ENCODE results near the gene MAP7.

Gene MAP7

GRCh38 chr6:136526196-136526930 is 23.9 kb downstream of the MAP7 start:
- peak in 1 of 2 donors; percentile 30 for DNase-seq
- H3K9me3 Mint-ChIP-seq: no peaks in the 10 kb centered on the region
- peak; percentile 93 for ATAC-seq
- peak overlapping the region in 1 of 2 donors; percentile 59 for H3K27ac Mint-ChIP-seq
- H3K4me3 Mint-ChIP-seq: peak overlapping the region; percentile 14 to 77
- H3K4me1 Mint-ChIP-seq: peaks cover 23% of the 10 kb centered on the region
- H3K27me3 Mint-ChIP-seq: peaks cover 17% of the 10 kb centered on the region

DNA sequence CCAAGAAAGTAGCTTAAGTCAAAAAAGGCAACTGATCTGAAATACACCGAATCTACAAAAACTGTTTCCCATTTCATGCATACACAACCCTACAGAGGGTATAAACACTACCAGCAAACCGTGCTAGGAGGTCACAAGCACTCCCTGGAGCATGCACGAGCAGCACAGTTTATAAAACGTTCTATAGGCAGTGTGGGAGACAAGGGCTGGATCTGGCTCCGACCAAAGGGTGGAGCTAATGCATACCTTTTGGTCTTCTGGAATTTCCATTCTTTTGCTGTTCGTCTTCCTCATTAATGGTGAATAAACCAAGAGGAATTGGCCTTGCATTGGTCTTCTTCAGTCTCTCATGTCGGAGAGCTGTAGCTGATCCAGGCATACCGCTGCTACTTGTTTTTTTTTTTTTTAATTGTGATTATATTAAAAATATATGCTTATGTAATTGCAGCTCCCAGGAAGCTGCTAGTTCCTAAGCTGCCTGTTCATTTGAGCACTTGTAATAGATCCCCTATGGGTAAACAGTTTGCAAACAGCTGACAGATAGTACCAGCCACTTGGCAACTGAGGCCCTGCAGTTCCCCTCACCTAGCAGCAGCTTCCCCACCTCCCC is 24.5 kb downstream of the MAP7 start:
- Mint-ChIP-seq H3K27me3 (peaks cover 10% of the 10 kb centered on the region), H3K9me3 (no peaks in the 10 kb centered on the region), H3K27ac (no peak overlapping the region), H3K4me3 (peak overlapping the region in 1 of 2 donors; percentile 77), H3K4me1 (peaks cover 23% of the 10 kb centered on the region)
- no peak for ATAC-seq
- DNase-seq: no peak

DNA sequence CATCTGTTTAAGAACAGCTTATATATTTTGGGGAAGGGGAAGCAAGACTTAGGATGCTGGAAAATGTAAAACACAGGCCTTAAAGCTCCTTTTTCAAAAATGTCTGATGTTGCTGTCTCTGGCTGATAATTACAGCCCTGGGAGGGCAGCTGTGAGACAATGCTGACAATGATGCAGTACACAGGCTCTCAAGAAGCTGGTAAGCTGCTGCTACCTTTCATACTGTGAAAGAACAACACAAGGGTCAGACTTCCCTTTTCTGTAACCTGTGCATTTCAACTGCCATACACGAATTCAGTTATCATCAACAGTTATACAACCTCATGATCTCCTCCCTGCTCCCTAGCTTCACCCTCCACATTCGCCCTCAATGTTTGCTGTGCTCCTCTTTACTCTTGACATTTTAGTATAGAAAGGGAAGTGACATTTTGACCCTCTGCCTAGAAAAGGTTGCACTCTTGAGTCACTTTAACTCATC is 25.2 kb downstream of the MAP7 start:
- no peak for DNase-seq
- H3K4me1 Mint-ChIP-seq: peaks cover 23% of the 10 kb centered on the region
- no peak overlapping the region for H3K4me3 Mint-ChIP-seq
- peak; percentile 36 for ATAC-seq
- no peaks in the 10 kb centered on the region for H3K9me3 Mint-ChIP-seq
- no peak overlapping the region for H3K27ac Mint-ChIP-seq
- H3K27me3 Mint-ChIP-seq: peaks cover 10% of the 10 kb centered on the region

GRCh38 chr6:136524339-136524935 is 25.8 kb downstream of the MAP7 start:
- no peaks in the 10 kb centered on the region for H3K9me3 Mint-ChIP-seq
- no peak overlapping the region for H3K4me3 Mint-ChIP-seq
- DNase-seq (no peak), ATAC-seq (no peak)
- no peak overlapping the region for H3K27ac Mint-ChIP-seq
- H3K27me3 Mint-ChIP-seq: peaks cover 10% of the 10 kb centered on the region
- H3K4me1 Mint-ChIP-seq: peaks cover 23% of the 10 kb centered on the region

DNA sequence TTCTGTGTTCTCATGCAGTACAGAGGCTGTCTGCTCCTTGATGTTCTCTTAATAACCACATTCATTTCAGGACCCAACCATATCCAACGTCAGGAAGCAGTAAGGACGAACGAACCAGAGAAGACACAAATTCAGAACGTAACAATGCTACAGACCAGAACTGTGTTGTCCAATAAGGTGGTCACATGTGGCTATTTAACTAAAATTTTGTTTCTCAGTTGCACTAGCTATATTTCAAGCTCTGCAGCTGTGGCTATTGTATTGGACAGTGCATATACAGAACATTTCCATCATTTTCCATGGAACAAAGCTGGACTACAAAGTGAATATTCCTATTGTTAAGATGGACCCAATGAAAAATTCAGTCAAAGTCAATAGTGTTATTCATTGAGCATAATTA is 27.0 kb downstream of the MAP7 start:
- H3K27me3 Mint-ChIP-seq: peaks cover 10% of the 10 kb centered on the region
- DNase-seq: no peak
- peaks cover 23% of the 10 kb centered on the region for H3K4me1 Mint-ChIP-seq
- no peaks in the 10 kb centered on the region for H3K9me3 Mint-ChIP-seq
- no peak overlapping the region for H3K4me3 Mint-ChIP-seq
- no peak overlapping the region for H3K27ac Mint-ChIP-seq
- no peak for ATAC-seq

- no peaks in the 10 kb centered on the region for H3K9me3 Mint-ChIP-seq
- H3K27me3 Mint-ChIP-seq: peaks cover 10% of the 10 kb centered on the region
- H3K4me3 Mint-ChIP-seq: no peak overlapping the region
- peaks cover 23% of the 10 kb centered on the region for H3K4me1 Mint-ChIP-seq
- no peak overlapping the region for H3K27ac Mint-ChIP-seq
- ATAC-seq (no peak), DNase-seq (no peak)
These were observed 27.6 kb downstream of the MAP7 start for GRCh38 chr6:136522636-136523035.

GRCh38 chr6:136521911-136522310 is 28.3 kb downstream of the MAP7 start:
- DNase-seq: no peak
- Mint-ChIP-seq H3K9me3 (no peaks in the 10 kb centered on the region), H3K27ac (no peak overlapping the region), H3K4me1 (peaks cover 19% of the 10 kb centered on the region), H3K4me3 (no peak overlapping the region), H3K27me3 (peaks cover 10% of the 10 kb centered on the region)
- no peak for ATAC-seq

DNA sequence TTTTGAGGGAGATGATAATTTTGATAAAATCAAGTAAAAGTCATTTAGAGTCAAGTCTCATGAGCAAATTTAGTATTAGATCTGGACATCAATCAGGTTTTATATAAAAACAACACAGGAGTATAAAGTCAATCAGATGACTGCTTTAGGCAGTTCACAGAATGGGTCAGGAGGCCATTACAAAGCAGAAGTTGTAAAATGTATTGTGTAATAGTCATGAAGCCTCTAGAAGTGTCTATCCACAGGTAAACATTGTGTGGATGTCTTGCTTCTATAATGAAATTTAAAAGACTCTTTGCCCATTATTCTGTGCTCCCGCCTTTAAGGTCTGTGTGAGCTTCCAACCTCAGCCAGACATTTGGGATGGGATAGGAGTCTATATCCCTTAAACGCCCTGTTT is 28.8 kb downstream of the MAP7 start:
- H3K27me3 Mint-ChIP-seq: peaks cover 8% of the 10 kb centered on the region
- peaks cover 14% of the 10 kb centered on the region for H3K4me1 Mint-ChIP-seq
- H3K27ac Mint-ChIP-seq: no peak overlapping the region
- no peak overlapping the region for H3K4me3 Mint-ChIP-seq
- ATAC-seq (no peak), DNase-seq (no peak)
- H3K9me3 Mint-ChIP-seq: no peaks in the 10 kb centered on the region

DNA sequence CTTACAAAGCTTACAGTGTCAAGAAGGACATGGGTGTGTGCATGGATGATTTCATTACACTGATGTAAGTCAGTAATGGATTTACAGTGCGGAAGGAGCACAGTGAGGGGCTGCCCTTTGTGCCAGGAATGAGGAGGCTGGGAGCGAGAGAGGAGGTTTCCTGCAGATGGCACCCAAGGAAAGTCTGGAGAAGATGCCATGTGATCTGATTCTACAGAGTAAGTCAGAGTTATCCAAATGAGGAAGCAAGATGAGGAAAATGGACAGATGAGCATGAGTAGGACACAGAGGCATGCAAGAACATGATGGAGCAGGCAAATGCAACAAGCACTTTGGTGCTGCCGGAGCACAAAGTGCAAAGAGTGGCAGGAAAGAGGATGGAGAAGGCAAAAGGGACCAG is 29.7 kb downstream of the MAP7 start:
- ATAC-seq (no peak), DNase-seq (no peak)
- Mint-ChIP-seq H3K9me3 (no peaks in the 10 kb centered on the region), H3K27me3 (peaks cover 7% of the 10 kb centered on the region), H3K4me3 (no peak overlapping the region), H3K4me1 (peaks cover 7% of the 10 kb centered on the region), H3K27ac (no peak overlapping the region)

DNA sequence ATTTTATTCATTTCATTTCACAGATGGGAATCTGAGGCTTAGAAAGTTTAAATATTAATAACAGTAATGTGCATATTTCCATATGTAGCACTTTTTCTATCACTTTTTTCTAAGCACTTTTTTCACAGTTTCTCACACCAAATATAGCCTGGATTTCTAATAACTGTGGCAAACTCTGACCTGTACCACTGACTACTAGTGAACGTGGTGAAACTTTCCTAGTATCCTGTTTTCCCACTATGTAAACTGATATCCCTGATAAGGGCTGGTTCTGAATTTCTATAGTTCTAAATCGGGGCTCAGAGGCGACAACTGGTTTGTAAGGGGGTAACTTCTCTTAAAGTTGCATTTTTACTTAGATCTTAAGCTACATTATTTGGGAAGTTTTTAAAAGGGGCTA is 32.6 kb downstream of the MAP7 start:
- Mint-ChIP-seq H3K4me3 (no peak overlapping the region), H3K4me1 (no peaks in the 10 kb centered on the region), H3K27ac (no peak overlapping the region), H3K9me3 (no peaks in the 10 kb centered on the region), H3K27me3 (peaks cover 16% of the 10 kb centered on the region)
- no peak for ATAC-seq
- DNase-seq: no peak

DNA sequence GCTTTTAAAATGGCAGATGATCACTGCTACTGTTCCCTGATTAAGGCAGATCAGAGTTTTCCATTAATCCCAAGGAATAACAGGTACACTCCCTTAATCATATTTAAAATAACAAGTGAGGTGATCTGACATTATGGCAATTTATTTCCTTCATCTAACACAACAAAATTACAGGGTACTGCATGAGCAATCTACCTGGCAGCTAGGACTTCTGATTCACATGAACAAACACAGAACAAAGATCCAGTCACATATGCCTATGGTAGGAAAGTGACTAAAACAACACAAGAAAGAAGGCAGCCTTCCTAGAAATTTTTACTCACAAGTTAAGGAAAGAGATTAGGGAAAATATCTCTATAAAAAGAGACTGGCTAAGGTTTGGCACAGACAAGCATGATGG is 33.2 kb downstream of the MAP7 start:
- DNase-seq (no peak), ATAC-seq (no peak)
- H3K27me3 Mint-ChIP-seq: peaks cover 16% of the 10 kb centered on the region
- no peaks in the 10 kb centered on the region for H3K4me1 Mint-ChIP-seq
- H3K27ac Mint-ChIP-seq: no peak overlapping the region
- H3K9me3 Mint-ChIP-seq: no peaks in the 10 kb centered on the region
- H3K4me3 Mint-ChIP-seq: no peak overlapping the region

DNA sequence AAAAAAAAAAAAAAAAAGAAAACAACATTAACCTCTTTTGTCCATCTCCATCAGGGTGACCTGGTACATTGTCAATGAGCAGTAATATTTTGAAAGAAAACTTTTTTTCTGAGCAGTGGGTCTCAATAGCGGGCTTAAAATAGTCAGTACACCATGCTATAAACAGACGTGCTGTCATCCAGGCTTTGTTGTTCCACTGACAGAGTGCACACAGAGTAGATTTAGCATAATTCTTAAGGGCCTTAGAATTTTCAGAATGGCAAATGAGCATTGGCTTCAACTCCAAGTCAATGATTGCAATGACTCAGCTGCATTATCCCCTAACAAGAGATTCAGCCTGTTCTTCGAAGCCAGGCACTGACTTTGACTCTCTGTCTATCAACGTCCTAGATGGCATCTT is 35.6 kb downstream of the MAP7 start:
- no peak for DNase-seq
- no peak for ATAC-seq
- H3K27me3 Mint-ChIP-seq: peaks cover 16% of the 10 kb centered on the region
- no peak overlapping the region for H3K27ac Mint-ChIP-seq
- no peak overlapping the region for H3K4me3 Mint-ChIP-seq
- no peaks in the 10 kb centered on the region for H3K9me3 Mint-ChIP-seq
- H3K4me1 Mint-ChIP-seq: peaks cover 20% of the 10 kb centered on the region

GRCh38 chr6:136511926-136512325 is 38.3 kb downstream of the MAP7 start:
- Mint-ChIP-seq H3K27ac (no peak overlapping the region), H3K9me3 (no peaks in the 10 kb centered on the region), H3K27me3 (peaks cover 16% of the 10 kb centered on the region), H3K4me3 (no peak overlapping the region), H3K4me1 (peaks cover 26% of the 10 kb centered on the region)
- DNase-seq: no peak
- no peak for ATAC-seq

- Mint-ChIP-seq H3K4me3 (no peak overlapping the region), H3K27me3 (peaks cover 14% of the 10 kb centered on the region), H3K27ac (no peak overlapping the region), H3K4me1 (peaks cover 26% of the 10 kb centered on the region), H3K9me3 (no peaks in the 10 kb centered on the region)
- DNase-seq (no peak), ATAC-seq (no peak)
These were observed 38.8 kb downstream of the MAP7 start for GRCh38 chr6:136511397-136511796.

DNA sequence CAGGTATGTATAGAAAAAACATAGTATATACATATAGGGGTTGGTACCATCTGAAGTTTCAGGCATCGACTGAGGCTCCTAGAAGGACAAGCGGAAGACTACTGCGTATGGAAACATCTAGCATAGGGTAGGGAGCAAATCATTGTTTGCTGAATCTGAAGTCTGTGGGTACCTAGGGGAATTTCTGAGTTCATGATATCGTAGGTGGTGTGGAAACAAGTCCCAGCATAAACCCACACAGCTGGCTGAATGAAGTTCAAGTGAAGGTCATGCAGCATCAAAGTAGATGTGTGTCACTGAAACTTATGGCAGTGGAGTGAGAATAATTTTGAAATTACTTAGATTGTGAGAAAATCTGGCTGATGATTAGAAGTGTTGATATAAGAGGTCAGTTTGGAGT is 39.4 kb downstream of the MAP7 start:
- H3K4me3 Mint-ChIP-seq: peak overlapping the region in 1 of 2 donors; percentile 20
- peaks cover 9% of the 10 kb centered on the region for H3K27me3 Mint-ChIP-seq
- no peak overlapping the region for H3K27ac Mint-ChIP-seq
- H3K4me1 Mint-ChIP-seq: peaks cover 26% of the 10 kb centered on the region
- ATAC-seq: peak; percentile 83
- no peaks in the 10 kb centered on the region for H3K9me3 Mint-ChIP-seq
- DNase-seq: peak in 1 of 2 donors; percentile 11

DNA sequence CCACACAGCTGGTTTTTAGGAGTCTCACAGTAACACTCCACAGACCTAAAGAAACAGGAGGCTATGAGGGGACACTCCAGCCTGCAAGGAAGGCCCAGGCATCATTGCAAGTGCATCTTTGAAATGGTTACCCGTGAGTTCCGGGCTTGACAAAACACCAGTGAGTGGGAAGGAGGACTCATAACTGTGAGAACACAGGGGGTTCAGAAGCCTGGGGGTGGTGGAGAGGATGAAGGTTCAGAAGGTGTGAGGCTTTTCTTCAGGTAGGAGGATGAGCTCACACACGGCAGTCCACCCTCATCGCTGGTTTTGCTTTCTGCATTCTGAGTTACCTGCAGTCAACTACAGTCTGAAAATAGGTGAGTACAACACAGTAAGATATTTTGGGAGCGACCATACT is 39.9 kb downstream of the MAP7 start:
- peak; percentile 19 to 27 for DNase-seq
- peak; percentile 60 for ATAC-seq
- peaks cover 26% of the 10 kb centered on the region for H3K4me1 Mint-ChIP-seq
- H3K4me3 Mint-ChIP-seq: peak overlapping the region in 1 of 2 donors; percentile 38
- peak overlapping the region in 1 of 2 donors; percentile 81 for H3K27ac Mint-ChIP-seq
- no peaks in the 10 kb centered on the region for H3K9me3 Mint-ChIP-seq
- H3K27me3 Mint-ChIP-seq: peaks cover 7% of the 10 kb centered on the region
